K562 (cell line): ENCODE measurements around the gene DARS1. TPM values are rescaled to one million over a fixed set of nuclear protein-coding genes. Genes with fewer than 3 reads are reported as not detected.
"Not testable (repeated sequence)": the region's sequence is repeated elsewhere in the genome, so short reads cannot be mapped to it uniquely, and the experiment has no call there.

Experiments used
- ATAC-seq: fragments of 200-7000 bp; cut with Tn5 transposase; 3 replicates; pipeline ENCODE4 v1.9.1; 2020; ENCODE audit warnings: moderate library complexity
- BruUV-seq: library from RNA; stranded (reverse); fragments of 400-500 nt; replicated peaks from 2 replicates; lab custom pipeline; 2021; lab: Mats Ljungman, UMichigan
- CTCF ChIA-PET: fragments of 300-600 bp; formaldehyde crosslinking; extraction: SDS; loops from one replicate; lab custom pipeline; 2021; ENCODE audit warnings: low intra/inter-chr PET ratio; lab: Yijun Ruan, JAX
- POLR2A ChIA-PET: fragments of 300-600, 350-650 bp; sonication (Branson Sonifier 250); formaldehyde crosslinking; extraction: SDS; loops from one replicate; lab custom pipeline; 2021; ENCODE audit warnings: antibody characterized with exemption, inconsistent platforms; lab: Yijun Ruan, JAX
- DNase-seq, 4 experiments: peaks; one replicate each; pipeline versions ENCODE4 v3.0.0 to v3.0.0-alpha.2; 2011 to 2018; ENCODE audit warnings: low spot score in 3 of 4, mixed read lengths in 3 of 4; ENCODE audit errors: extremely low read depth in 1 of 4
- FAIRE-seq: peaks from 2 replicates; lab custom pipeline; 2011; peaks lifted over from hg19 to GRCh38; lab: Jason Lieb, UNC
- H2AFZ ChIP-seq: 2 replicates; pipeline ENCODE4 v1.6.0; 2011; ENCODE audit warnings: low read depth, low read length, control low read depth, inconsistent platforms
- H3K27ac ChIP-seq: fragments of 200-600 bp; 3 replicates; pipeline ENCODE4 v1.8.0; 2011; ENCODE audit warnings: low read depth, mild to moderate bottlenecking, control low read depth, inconsistent platforms, low read length, moderate library complexity, mixed read lengths; ENCODE audit errors: extremely low read depth
- H3K27me3 ChIP-seq, 2 experiments: fragments of 300-600 bp in 1 of 2; 2 replicates in 1 of 2; 3 replicates in 1 of 2; pipeline versions ENCODE4 v1.6.0 to v1.8.0; 2011; ENCODE audit warnings: inconsistent platforms in 2 of 2, low read length in 2 of 2, mild to moderate bottlenecking in 1 of 2, mixed read lengths in 1 of 2, moderate library complexity in 1 of 2; ENCODE audit not compliant: control insufficient read depth in 2 of 2, insufficient read depth in 2 of 2
- H3K36me3 ChIP-seq: fragments of 300-600 bp; 3 replicates; pipeline ENCODE4 v1.8.0; 2011; ENCODE audit warnings: mild to moderate bottlenecking, low read length, inconsistent platforms; ENCODE audit not compliant: control insufficient read depth, insufficient read depth
- H3K4me1 ChIP-seq, 2 experiments: fragments of 200-600 bp in 1 of 2; replicated peaks in 1 of 2; 2 replicates in 1 of 2; 3 replicates in 1 of 2; pipeline versions ENCODE4 v1.5.1 to v1.8.0; 2011; ENCODE audit warnings: inconsistent platforms in 2 of 2, low read length in 2 of 2, mild to moderate bottlenecking in 1 of 2, mixed read lengths in 1 of 2, moderate library complexity in 1 of 2; ENCODE audit not compliant: control insufficient read depth in 2 of 2, insufficient read depth in 2 of 2
- H3K4me2 ChIP-seq: 2 replicates; pipeline ENCODE4 v1.6.1; 2011; ENCODE audit warnings: low read length, control low read depth, inconsistent platforms, mixed read lengths; ENCODE audit not compliant: insufficient read depth
- H3K4me3 ChIP-seq: fragments of 200-600 bp; sonication (generic), shearing (Covaris generic); 2 replicates; pipeline ENCODE4 v1.5.1; 2016; ENCODE audit warnings: control low read depth, inconsistent platforms
- H3K79me2 ChIP-seq: fragments of 200-600 bp; 3 replicates; pipeline ENCODE4 v1.8.0; 2011; ENCODE audit warnings: low read length, inconsistent platforms; ENCODE audit not compliant: control insufficient read depth, insufficient read depth
- H3K9ac ChIP-seq, 2 experiments: 2 replicates each; pipeline versions ENCODE4 v1.6.0 to v1.6.1; 2011; ENCODE audit warnings: low read depth in 2 of 2, low read length in 2 of 2, control low read depth in 1 of 2, inconsistent platforms in 1 of 2, mild to moderate bottlenecking in 1 of 2, mixed read lengths in 1 of 2; ENCODE audit not compliant: insufficient read depth in 1 of 2
- H3K9me1 ChIP-seq: one replicate; pipeline ENCODE4 v1.6.0; 2011; ENCODE audit warnings: inconsistent platforms, mild to moderate bottlenecking, low read length, moderate library complexity; ENCODE audit not compliant: control insufficient read depth, insufficient read depth
- H3K9me3 ChIP-seq: replicated peaks from 2 replicates; pipeline ENCODE4 v1.5.1; 2011; ENCODE audit warnings: low read depth, low read length, inconsistent platforms; ENCODE audit not compliant: control insufficient read depth, insufficient read depth
- H4K20me1 ChIP-seq: replicated peaks from 2 replicates; pipeline ENCODE4 v1.6.1; 2011; ENCODE audit warnings: low read length, inconsistent platforms, mixed read lengths; ENCODE audit not compliant: control insufficient read depth, insufficient read depth
- ATF1 ChIP-seq, 2 experiments: fragments of 450-650 bp in 1 of 2; IDR thresholded peaks; 2 replicates each; pipeline ENCODE4 v1.6.1; 2016; ENCODE audit warnings: missing compliant biosample characterization in 1 of 2, missing genetic modification characterization in 1 of 2
- BCOR ChIP-seq: fragments of 450-650 bp; IDR thresholded peaks from 2 replicates; pipeline ENCODE4 v1.6.1; 2016
- GATAD2A ChIP-seq: fragments of 450-650 bp; IDR thresholded peaks from 2 replicates; pipeline ENCODE4 v1.6.1; 2017
- HIVEP1 ChIP-seq: fragments of 250-450 bp; sonication (Bioruptor Pico); IDR thresholded peaks from 2 replicates; pipeline ENCODE4 v1.4.0; 2020; ENCODE audit warnings: mild to moderate bottlenecking
- NFATC3 ChIP-seq: fragments of 450-650 bp; IDR thresholded peaks from 2 replicates; pipeline ENCODE4 v1.6.1; 2017; ENCODE audit warnings: mild to moderate bottlenecking
- NONO ChIP-seq, 2 experiments: fragments of 200-400 bp in 1 of 2; fragments of 450-650 bp in 1 of 2; formaldehyde crosslinking in 1 of 2; IDR thresholded peaks; 2 replicates each; pipeline ENCODE4 v1.6.1; 2017; ENCODE audit warnings: low read depth in 2 of 2, mild to moderate bottlenecking in 2 of 2, moderate library complexity in 2 of 2, low read length in 1 of 2
- SMARCA4 ChIP-seq: fragments of 450-650 bp; IDR thresholded peaks from 2 replicates; pipeline ENCODE4 v1.6.1; 2016
- SREBF1 ChIP-seq: fragments of 150-350 bp; IDR thresholded peaks from 2 replicates; pipeline ENCODE4 v1.6.1; 2014; ENCODE audit warnings: antibody characterized with exemption, low read depth, low read length, borderline replicate concordance
- TCF7 ChIP-seq: sonication (generic); IDR thresholded peaks from 2 replicates; pipeline ENCODE4 v1.6.1; 2016; ENCODE audit warnings: antibody characterized with exemption, borderline replicate concordance
- TEAD1 ChIP-seq, 2 experiments: fragments of 450-650 bp in 1 of 2; sonication (generic) in 1 of 2; formaldehyde crosslinking; IDR thresholded peaks; 2 replicates each; pipeline versions ENCODE4 v1.4.0 to v1.8.0; 2020 to 2022; ENCODE audit warnings: mild to moderate bottlenecking in 2 of 2, missing genetic modification reagents in 1 of 2
- ZKSCAN1 ChIP-seq: fragments of 150-350 bp; IDR thresholded peaks from 2 replicates; pipeline ENCODE4 v1.6.1; 2016; ENCODE audit warnings: low read depth, low read length
- ZNF124 ChIP-seq: sonication (generic); formaldehyde crosslinking; IDR thresholded peaks from 2 replicates; pipeline ENCODE4 v1.8.1; 2022; ENCODE audit warnings: missing genetic modification reagents
- ZNF395 ChIP-seq: fragments of 200-800 bp; sonication (Bioruptor generic); IDR thresholded peaks from 2 replicates; pipeline ENCODE4 v1.6.1; 2017; ENCODE audit warnings: missing genetic modification characterization, missing compliant biosample characterization
- WGBS: fragments of 100-300 bp; shearing (Covaris generic); methylation state at CpG from one replicate; pipeline ENCODE4 v1.1.6; 2016; ENCODE audit warnings: low coverage, mixed read lengths; ENCODE audit not compliant: insufficient coverage; ENCODE audit errors: missing lambda C conversion rate; 5-methylcytosine and 5-hydroxymethylcytosine counted together
- in situ Hi-C: fragments of 300-500 bp; cut with MboI; formaldehyde crosslinking; loops from 4 replicates; pipeline ENCODE4 v1.15.0; 2018; ENCODE audit warnings: inconsistent platforms, mixed read lengths
- intact Hi-C: fragments of 100-400 bp; cut with micrococcal nuclease; formaldehyde crosslinking; loops from 2 replicates; pipeline ENCODE4 v1.14.2; 2022
- polyA plus RNA-seq, 8 experiments: library from polyadenylated mRNA; depleted of rRNA in 4 of 8; stranded (reverse) in 5 of 8; unstranded in 3 of 8; fragments of >200 nt; fragmentation: Nextera tagmentation in 2 of 8; fragmentation: Illumina TruSeq in 1 of 8; extraction: Ambion mirVana in 2 of 8; extraction: Trizol in 1 of 8; gene quantifications; 2 replicates each; pipeline versions ENCODE4 v1.2.1 to v1.2.3, GENCODE V29; 2011 to 2014; ENCODE audit warnings: inconsistent platforms in 1 of 8, missing spikeins in 1 of 8
- total RNA-seq, 7 experiments: library from RNA; depleted of rRNA in 6 of 7; stranded (reverse); fragments of >200 nt in 6 of 7; fragmentation: Illumina TruSeq in 2 of 7; extraction: Trizol in 2 of 7; gene quantifications; 2 replicates each; pipeline versions ENCODE4 v1.2.1 to v1.2.3, GENCODE V29; 2011 to 2021; ENCODE audit warnings: low replicate concordance in 1 of 7

The DARS1 gene
- total and polyA plus RNA-seq, 9 of the 15 experiments (the other 6 are each of a cell fraction or from before 2014, with no cell fraction given) = 91.5 to 239 (median 98.0) TPM

- peaks cover 46% of the 10 kb centered on the region for H3K36me3 ChIP-seq
- no peak for FAIRE-seq
- H3K79me2 ChIP-seq = peaks cover 80% of the 10 kb centered on the region
Measured at GRCh38 chr2:135965756-135966155, 19.7 kb downstream of the DARS1 start.

GRCh38 chr2:135964404-135964803 is 21.0 kb downstream of the DARS1 start:
- in situ Hi-C loops, DNase-seq, intact Hi-C loops, H3K4me2 ChIP-seq, H2AFZ ChIP-seq, H4K20me1 ChIP-seq, ATAC-seq, H3K27ac ChIP-seq, H3K4me1 ChIP-seq, H3K27me3 ChIP-seq, H3K4me3 ChIP-seq, POLR2A ChIA-PET, H3K9me3 ChIP-seq, FAIRE-seq, CTCF ChIA-PET, H3K9me1 ChIP-seq, BruUV-seq, H3K9ac ChIP-seq: not testable (repeated sequence)
- peaks cover 52% of the 10 kb centered on the region for H3K36me3 ChIP-seq
- peaks cover 74% of the 10 kb centered on the region for H3K79me2 ChIP-seq
- WGBS = 80% methylated on average over 9 of the region's 11 CpGs

More at GRCh38 chr2:135965756-135966155, 19.7 kb downstream of the DARS1 start:
- Histone ChIP-seq H3K27ac (no peak overlapping the region), H3K9ac (no peak overlapping the region), H3K27me3 (no peaks in the 10 kb centered on the region), H2AFZ (no peak overlapping the region), H3K4me2 (no peak overlapping the region), H3K9me3 (no peaks in the 10 kb centered on the region), H3K4me1 (no peaks in the 10 kb centered on the region)
- no TSS peak for BruUV-seq
- ATAC-seq = no peak; the same call in 2 of the 3 replicates
- TF ChIP-seq ZNF395 (CRISPR knock-in tag) (no peak), SREBF1 (no peak), BCOR (no peak), ZKSCAN1 (no peak), GATAD2A (no peak), TCF7 (no peak), ZNF124 (CRISPR knock-in tag) (no peak), NONO (IDR thresholded peaks at IDR 0.05; ENCODE audit: low read depth in 2 of 2, low read length in 1 of 2) (no peak), HIVEP1 (CRISPR knock-in tag) (no peak), TEAD1 (CRISPR knock-in tag; IDR thresholded peaks at IDR 0.05) (no peak), SMARCA4 (no peak), ATF1 (CRISPR knock-in tag; IDR thresholded peaks at IDR 0.05) (no peak), ATF1 (tag; IDR thresholded peaks at IDR 0.05) (no peak), NFATC3 (no peak)
- TF ChIP-seq, all 486 proteins: peak for 0
- Histone ChIP-seq H4K20me1 (no peaks in the 10 kb centered on the region), H3K4me3 (no peak overlapping the region), H3K9me1 (no peaks in the 10 kb centered on the region)
- CTCF ChIA-PET = no interaction called here
- intact Hi-C loops = no loop called here
- WGBS = 94% methylated on average over 1 of the region's 1 CpG
- in situ Hi-C loops = no loop called here
- no peak for DNase-seq
- POLR2A ChIA-PET = interaction anchor here (0.6 kb wide), 1 partner anchor 439 kb away, joined by 3 read pairs; no protein-coding TSS in a partner anchor
